NCI-H510A treated with DMSO at 0.1 percent for 48 hours (cell line): ENCODE measurements around the gene ZNF385B.
"Not testable (repeated sequence)": the region's sequence is repeated elsewhere in the genome, so short reads cannot be mapped to it uniquely, and the experiment has no call there.

Source experiments
- DNase-seq: peaks from one replicate; lab custom pipeline; 2025; lab: John Stamatoyannopoulos, UW

Gene ZNF385B

DNA sequence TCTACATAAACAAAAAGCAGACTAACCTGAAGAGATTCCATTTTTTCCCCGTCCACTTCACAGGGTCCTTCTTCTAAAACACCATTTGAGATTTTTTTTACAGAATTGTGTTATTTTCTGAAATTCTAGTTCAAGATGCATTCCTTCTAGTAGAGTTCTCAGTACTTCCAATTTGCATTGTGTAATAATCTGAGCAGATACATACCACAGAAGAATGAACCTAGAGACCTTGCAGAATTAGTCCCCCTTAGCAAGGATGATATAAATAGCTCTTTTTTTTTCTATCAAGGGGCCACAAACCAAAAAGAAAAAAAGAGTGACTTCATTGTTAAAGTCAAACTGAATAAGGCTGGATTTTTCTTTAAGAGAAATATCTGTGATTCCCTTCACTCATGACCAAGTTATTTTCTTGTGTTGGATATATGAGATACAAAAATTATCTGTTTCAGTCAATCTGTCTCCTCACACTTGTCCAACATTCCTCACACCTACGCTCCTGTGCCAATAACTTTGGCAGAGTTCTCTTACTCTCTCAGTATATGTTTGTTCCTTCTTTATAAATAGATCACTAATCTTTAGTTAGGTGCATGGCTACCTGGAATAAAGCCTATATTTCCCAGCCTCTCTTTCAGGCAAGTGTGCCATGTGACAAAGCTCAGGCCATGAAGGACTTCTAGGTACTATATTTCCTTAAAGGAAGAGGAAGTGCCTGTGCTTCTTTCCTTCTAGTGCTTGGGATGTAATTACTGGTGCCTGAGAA, 183.5 kb downstream of the ZNF385B start:
- no peak for DNase-seq

DNA sequence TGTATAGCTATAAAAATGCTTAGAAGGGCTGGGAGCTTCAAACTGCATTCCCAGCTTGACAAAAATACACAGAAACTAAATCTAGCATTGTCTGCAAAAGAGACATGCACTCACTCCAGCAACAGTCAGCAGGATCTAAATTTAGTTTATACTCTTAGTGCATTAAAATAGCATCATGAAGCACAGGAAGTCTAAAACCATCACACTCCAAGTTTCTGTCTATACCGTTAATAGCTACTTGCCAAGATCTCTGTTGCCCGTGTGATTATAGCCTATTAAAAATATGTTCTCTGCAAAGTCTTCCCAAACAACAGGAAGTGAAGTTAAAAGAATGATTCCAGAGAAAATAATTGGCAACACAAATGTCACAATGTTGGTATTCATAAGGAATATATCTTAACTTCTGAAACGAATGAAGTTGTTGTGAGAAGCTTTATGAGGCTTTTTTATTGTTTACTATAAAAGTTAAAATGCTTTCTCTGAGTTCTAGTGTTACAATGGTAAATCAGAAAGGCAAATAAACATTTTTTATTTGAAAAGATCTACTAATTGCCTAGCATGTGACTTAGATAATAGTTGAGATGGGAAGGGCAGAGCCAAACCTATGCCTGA, 184.2 kb downstream of the ZNF385B start:
- DNase-seq: peak; percentile 40

DNA sequence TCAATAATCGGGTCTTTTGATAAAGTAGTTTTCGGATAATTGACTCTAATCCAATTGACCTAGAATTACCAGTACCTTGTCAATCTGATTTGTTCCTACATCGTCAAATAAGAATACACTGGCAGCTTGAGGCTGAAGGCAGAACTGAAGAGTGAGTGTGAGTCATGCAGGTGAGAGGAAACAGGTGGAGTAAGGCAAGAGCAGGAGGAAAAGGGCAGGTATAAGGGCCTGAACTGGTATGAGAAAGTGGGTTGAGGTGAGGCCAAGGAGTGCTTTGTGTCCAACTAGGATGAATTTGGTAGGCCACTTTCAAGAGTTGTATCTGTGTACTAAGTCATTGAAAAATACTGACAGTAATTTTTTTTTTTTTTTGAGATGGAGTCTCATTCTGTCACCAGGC, 186.0 kb downstream of the ZNF385B start:
- no peak for DNase-seq

DNA sequence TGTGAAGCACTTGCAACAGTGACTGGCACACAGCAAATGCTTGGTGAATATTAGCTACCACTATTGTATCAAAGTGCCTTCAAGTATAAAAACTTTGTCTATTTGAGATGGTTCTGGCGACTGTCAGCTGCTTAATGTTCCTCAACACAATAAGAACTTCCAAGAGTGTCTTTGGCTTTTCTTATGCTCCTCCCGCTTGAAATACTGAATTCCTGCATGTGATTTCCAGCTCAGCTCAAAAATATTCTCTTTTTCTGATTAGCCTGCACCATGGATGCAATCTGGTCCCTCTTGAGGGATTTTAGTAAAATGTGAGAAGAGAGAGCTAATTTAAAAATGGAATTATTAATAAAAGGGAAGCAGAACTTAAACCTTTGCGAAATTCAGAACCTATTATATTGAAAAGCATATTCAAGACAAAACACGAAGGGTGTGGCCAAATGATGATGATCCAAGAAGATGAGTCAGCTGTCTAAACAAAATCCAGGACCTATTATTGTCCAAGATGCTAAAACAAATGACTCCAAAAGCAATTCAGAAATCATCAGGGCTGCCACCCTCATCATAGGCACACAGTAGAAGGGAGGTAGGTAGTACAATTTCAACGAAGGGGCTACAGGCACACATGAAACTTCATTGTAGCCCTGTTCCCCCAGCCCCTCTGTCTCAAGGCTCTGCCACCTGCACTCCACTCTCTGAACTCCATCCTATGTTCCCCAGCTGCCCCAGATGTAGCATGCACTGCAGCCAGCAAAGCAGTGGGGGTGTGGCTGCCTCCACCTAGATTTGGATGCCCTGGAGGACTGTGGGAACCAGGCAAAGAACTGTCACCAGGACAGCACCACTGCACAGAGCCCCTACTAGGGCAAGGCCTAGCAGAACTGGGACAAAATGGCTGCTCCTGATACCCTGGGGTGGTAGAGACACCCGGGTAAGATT, 190.1 kb downstream of the ZNF385B start:
- DNase-seq: no peak

DNA sequence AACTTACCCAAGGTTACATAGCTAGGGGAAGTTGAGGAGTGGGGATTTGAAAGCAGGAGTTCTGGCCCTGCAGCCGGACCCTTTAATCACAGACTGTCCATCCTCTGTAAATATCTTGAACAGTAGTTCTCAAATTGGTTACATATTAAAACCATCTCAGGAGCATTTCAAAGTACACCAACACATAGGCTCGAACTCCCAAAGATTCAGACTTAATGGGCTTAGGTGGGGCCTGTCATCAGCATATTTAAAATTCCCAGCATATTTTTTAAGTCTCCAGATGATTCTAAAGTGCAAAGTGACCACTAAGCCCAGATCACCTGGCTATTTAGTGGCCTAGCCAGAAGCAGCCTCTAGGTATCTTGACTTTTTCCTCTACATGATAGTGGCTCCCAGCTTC, 192.2 kb downstream of the ZNF385B start:
- no peak for DNase-seq

DNA sequence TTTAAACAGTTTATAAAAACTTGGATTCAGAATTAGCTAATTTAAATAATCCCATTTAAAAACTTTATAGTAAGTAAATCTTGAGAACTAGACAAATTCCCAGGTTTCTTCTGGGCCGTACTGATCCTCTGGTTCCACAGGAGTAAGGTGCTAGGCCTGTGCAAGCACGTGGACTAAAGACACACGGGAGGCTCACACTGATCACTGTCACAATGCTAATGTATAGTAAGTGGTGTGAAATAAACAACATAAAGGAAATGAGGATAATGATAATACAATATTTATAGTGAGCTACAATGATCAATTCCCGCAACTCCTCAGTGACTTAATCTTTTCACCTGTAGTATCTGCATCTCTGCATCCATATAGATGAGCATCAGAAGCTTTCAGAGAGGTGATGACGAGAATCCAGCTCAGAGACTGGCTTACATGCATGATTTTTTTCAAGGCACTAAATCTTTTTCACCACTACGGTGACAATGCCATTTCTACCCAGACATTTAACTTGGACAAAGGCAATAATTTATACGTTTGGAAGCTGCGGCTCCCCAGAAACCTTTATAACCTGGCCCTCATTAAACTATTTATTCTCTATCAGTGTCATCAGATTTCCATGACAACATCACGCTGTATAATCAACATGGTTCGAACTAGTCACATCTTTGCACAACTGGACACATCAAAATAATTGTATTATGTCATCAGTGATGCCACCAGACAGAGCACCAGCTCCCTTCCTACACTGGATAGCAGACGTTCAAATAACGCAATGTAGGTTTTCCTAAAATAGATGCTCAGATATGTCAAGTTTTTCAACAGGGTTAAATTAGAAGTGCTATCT, 196.2 kb downstream of the ZNF385B start:
- DNase-seq: no peak

DNA sequence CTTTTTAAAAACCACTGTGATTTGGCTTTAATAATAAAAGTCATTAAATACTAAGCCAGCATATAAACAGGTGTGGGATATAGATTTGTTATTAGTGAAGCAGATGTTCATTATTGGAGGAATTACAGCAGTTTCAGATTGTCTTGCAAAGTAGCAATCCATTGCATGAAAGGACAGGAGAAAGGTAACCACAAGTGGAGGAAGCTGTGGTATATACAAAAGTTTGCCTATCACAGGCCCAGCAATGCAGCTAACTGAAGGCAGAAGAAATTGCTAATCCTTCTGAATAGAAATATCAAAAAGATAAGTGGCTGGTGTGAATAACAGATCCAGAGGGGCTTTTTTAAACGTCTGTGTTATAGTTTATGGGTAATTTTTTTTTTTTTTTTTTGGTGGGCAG, 199.4 kb downstream of the ZNF385B start:
- no peak for DNase-seq

DNA sequence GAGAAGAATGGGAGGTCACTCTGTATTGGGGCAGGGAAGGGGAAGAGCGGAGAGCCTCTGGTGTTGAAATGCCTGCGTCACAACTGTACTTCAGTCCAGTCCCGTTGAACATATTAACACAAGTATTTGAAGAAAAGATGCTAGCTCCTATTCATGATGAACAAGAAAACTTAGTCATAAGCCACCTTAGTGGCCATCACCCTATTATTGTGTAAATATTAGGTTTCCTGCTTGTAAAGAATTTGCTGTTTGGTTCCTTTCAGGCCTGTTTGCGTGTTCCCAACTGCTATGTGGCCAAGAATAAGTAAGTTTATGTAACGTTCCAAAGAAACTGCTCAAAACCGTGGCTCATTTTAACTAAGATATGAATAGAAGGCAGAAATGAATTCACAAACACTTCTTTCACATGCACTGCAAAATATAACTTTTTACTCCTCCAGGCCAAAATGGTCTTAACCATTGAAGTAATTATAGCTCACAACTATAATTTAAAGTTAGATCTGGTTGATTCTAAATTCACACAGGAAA, 204.3 kb downstream of the ZNF385B start:
- no peak for DNase-seq

DNA sequence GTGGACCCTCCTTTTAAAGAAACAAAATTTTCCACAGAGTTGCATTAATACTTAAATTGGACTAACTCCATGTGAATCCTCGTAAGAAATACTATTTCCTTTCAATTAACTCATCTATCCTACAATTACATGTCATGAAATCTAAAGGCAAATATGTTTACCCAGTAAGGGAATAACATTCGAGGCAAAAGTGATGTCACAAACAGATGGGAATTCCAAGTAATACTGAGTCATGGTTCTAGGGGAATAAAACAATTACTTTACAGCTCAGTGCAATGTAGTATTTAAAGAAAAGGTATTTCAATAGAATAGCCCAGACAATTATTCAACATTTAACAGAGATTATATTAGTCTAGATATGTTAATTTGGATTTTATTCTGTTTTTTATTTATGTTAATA, 205.8 kb downstream of the ZNF385B start:
- no peak for DNase-seq

DNA sequence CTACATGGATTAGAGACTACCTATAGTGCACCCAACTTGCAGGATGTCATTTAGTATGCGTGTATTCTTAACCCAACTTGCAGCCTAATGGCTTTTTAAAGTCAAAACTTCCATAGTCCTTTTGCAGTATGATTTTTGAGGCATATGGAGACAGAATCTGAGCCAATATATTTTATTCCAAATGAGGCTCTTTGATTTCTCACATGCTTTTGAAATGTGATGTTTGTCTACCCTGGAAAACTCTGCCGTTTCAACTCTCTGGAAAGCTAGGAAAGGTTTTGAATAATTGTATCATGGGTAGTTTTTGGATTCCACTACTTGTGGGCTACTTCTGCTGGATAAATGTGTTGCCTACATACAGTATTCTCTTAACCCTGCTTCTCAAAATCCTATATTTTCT, 206.6 kb downstream of the ZNF385B start:
- DNase-seq: no peak

DNA sequence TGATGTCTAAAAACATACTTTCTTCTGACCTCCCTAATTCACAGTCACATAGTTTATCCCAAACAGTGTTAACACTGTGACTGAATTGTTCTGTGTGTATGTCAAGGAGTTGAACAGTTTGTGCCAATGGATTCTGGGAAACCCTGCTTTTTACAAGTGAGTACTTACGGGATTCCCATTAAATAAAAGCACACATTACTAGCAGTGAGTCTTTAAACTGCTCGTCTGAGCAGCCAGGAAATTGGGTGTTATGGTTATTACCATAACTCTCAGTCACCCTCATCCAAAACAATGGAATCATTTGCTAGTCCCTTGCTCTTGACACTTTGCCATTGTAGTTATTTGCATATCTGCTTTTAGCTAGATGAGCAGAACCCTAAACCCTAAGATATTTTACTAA, 209.1 kb downstream of the ZNF385B start:
- no peak for DNase-seq

DNA sequence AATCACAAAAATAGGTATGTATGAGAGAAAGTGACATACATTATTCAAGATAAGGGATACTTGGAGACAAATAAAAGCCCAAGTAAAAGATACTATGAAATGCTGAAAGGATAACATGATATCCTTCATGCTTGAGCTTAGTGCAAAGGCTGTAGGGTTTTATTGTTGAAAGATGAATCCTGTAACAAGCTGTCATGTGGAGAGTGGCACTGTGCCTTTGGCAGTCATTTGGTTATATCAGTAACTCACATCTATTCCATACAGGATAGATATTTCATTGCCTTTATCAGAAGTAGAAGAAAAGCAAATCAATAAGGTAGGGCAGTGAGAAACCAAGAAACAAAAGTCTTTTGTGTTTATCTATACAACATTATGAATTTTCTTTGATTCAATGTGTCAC, 211.0 kb downstream of the ZNF385B start:
- no peak for DNase-seq

DNA sequence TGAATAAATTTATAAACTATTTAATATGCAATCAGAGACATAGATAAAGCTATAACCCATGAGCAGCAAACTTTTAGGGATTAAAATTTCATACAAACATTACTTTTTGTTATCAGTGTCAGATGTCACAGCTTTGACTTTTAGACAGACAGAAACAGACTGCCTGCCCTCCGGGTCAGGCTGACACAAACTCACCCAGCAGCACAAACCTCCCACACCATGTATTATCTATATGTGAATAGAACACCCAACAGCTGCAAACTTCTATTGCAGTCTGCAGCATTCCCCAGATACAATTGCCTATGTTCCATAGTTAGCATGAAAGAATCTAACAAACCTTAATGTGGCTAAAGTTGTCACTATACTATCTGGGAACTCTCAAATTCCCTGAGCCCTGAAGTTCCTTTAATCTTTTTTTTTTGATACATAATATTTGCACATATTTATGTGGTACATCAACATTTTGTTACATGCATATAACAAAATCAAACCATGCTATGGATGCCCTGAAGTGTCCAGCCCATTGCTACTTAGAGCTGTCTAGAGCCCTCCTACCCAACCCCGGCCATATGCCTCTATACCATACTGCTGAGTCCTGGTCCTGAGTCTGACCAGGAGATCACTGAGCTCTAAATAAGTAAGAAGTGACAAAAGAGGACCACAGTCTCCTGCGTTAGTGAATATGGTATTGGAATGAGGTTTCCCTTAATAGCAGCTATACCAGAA, 214.4 kb downstream of the ZNF385B start:
- DNase-seq: no peak

DNA sequence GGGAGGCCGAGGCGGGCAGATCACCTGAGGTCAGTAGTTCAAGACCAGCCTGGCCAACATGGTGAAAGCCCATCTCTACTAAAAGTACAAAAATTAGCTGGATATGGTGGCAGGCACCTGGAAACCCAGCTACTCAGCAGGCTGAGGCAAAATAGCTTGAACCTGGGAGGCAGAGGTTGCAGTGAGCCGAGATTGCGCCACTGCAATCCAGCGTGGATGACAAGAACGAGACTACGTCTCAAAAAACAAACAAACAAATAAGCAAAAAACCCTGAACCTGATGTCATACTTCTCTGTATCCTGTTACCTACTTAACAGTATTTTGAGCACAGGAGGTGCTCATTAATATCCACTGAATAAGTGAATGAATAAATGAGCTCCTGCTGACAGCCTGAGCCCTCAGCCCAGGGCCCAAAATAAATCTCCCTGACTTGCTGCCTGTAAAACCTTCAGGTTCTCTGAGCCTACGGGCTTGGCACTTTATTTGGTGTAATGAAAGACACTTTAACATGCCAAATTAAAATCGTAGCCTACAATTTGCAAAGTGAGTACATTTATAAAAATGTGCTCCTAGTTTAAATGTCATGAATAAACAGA, 215.1 kb downstream of the ZNF385B start:
- no peak for DNase-seq

DNA sequence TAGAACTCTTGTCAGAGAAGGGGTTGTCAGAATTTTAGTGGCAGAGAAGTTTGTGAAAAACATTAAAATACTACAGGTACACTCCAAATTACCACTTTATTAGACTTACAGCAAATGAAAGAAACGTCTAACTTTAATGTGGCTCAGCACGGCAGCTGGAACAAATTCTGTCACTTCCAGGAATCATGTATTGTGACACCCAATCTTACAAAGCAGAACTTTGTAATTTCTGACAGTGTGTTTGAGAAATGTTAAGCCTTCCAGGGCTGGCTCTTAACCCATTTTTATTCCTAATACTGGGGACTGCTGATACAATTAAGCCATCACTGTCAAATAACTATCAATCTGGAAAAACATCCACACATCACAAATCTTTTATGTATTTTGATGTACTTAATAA, 216.4 kb downstream of the ZNF385B start:
- DNase-seq: no peak

DNA sequence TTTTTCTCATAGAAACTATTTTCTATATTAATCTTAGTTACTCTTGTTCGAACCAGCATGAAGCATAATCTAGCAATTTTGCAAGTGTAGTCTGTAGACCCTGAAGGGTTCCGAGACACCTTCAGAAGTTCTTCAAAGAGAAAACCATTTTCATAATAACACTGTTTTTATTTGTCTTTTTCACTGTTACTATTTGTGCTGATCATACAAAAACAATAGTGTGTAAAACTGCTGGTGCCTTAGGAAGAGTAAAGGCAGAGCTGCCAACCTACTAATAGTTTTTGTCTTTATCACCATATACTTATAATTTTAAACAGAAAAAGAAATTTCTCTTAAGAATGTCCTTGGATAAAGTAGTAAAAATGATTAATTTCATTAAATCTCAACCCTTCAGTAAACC, 218.9 kb downstream of the ZNF385B start:
- no peak for DNase-seq

DNA sequence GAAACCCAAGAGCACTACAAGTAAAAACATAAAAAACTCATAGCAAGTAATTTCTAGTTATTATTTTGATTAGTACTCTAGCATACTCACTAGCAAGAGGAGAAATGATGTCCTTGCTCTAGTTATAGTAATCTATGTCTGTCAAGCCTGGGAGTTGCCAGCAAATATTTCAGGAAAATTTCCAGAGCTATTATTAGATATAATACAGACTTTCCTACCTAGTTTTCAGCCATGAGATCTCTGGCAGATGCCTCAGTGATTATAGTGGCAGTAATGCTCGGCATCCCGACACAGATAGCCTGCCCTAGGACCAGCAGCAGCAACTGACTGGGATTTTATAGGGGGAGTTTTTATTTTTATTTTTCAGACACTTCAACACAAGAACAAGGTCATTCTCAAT, 224.4 kb downstream of the ZNF385B start:
- no peak for DNase-seq

DNA sequence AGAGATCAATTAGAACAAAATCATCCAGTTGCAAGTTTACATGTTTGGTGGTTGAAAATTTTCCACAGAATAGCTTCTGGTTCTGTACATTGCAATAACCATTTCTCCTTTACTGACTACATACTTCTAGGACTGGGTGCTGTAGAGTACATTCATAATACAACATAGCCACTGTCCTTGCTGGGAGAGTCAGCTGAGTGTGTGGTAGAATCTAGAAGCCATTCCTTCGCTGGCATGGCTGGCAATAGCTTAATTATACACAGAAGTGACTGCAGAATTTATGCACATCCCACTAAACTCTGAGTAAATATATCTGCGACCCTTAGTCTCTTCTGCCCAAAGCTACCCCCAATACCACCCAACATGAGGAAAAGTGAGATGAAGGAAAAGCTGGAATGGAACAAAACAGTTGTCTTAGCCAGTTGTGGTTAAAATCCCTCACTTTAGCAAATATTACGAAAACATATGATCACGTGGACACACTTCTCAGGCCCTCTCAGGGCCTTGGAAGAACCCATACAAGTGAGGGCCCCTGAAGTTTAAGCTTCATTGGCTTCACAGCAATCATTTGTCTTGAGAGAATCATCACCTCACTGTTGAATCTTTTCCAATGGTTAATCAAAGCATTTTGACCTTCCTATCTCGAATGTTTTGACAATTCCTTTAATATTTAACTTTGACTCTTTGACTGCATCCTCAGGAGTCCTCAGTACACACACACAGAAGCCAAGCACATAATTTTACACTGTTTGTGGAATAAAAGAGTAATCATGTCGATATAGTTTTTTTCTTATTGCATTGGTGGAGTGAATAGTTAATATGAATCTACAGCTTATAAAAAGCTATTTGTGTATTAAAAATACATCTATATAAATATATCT, 225.1 kb downstream of the ZNF385B start:
- DNase-seq: no peak

DNA sequence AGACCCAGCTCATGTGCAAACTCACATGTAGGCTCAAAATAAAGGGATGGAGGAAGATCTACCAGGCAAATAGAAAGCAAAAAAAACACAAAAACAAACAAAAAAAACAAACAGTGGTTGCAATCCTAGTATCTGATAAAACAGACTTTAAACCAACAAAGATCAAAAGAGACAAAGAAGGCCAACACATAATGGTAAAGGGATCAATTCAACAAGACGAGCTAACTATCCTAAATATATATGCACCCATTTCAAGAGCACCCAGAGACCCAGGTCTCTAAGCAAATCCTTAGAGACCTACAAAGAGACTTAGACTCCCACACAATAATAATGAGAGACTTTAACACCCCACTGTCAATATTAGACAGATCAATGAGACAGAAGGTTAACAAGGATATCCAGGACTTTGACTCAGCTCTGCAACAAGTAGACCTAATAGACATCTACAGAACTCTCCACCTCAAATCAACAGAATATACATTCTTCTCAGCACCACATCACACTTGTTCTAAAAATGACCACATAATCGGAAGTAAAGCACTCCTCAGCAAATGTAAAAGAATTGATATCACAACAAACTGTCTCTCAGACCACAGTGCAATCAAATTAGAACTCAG, 229.5 kb downstream of the ZNF385B start:
- DNase-seq: not testable (repeated sequence)
